ENCODE results near the gene MYO15A. TPM values are rescaled to one million over a fixed set of nuclear protein-coding genes. Genes with fewer than 3 reads are reported as not detected.

MYO15A gene
- total RNA-seq, 1 experiment from 2014 or later = 0.24 TPM

DNA sequence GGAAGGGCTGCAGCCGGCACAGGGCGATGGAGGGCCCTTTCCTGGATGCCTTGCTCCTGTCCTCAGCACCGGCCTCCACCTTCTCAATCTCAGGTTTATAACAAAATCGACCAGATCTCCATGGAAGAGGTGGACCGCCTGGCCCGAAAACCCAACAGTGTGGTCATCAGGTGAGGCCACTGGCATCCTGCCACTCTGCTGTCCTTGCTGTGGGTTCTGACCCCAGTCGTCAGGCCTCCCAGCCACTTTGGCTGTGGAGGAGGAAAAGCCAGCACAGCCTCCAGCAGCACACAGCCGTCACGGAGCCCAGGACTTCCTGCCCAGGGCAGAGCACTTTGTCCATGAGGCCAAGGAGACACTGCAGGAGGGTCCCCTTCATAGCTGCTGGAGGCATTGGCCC lies 6.7 kb upstream of the MYO15A start:
- DNase-seq (ENCODE audit: low read depth) = no peak

DNA sequence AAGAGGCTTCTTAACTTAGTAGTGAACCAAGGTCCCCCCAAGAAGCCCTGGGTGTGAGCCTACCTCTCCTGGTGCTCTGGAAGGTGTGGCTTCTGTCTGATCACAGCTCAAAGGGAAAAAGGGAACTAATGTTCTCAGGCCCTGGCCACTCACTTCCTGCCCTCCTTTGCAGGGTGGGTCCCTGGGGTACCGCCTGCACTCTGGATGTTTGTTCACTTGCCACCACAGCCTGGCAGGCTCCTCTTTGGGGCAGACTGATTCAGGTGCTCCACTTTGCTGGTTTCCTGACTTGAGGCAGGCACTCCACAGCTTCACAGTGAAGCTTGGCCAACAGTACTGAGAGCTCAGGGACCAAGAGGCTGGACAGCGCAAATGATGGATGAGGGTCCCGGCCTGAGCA lies 5.9 kb upstream of the MYO15A start:
- DNase-seq (ENCODE audit: low read depth) = no peak

DNA sequence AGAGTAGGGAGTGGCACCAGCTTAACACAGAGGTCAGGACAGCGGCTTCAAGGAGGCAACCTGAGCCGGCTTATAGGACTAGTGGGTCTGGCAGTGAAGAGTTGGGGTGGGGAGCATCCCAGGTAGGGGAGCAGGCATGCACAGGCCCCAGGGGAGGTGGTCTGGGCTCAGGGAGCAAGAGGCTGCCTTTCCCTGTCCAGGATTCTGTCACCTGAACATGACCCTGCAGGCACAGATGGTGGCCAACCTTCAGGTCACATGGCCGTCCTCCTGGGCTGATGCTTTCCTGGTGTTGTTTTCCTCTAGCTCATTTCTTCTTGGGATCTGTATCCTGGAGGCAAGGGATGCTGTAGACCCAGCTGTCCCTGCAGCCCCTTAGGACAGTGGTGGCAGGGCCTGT lies 3.5 kb upstream of the MYO15A start:
- DNase-seq (ENCODE audit: low read depth) = no peak

DNA sequence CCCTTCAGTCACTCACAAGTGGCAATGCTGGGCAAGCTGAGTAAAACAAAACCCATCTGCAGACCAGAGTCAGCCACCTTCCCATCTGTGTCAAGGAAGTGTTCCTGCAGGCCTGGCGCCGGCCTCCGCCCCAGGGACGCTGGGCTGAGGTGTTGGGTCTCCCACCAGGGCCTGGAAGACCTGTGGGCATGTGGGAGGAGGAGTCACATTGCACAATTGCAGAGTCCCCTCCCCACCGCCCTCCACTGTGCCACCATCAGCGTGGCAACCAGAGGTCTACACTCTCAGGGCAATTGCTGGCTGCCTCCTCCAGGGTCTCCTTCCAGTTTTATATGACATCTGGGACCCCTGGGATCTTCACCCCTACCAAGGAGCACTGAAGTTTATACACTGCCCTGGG lies 3.0 kb upstream of the MYO15A start:
- no peak for DNase-seq (ENCODE audit: low read depth)

DNA sequence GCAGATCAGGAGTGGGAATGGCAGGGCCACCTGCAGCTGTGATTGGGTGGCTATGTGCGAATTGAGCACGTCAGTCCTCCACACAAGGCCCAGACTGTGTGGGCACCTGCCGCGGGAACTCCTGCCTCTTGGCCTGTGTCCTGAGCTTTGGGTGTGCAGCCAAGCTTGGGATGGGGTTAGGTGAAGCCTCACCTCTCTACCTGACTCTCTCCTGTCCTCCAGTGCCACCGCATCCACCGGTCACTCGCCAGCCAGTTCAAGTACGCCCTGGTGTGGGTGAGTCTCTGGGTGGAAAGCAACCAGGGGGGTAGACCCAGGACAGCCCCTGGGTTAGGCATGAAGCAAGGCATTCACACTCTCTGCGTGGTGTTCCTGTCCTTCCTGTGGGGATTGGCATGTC lies 2.3 kb upstream of the MYO15A start:
- DNase-seq (ENCODE audit: low read depth) = no peak

DNA sequence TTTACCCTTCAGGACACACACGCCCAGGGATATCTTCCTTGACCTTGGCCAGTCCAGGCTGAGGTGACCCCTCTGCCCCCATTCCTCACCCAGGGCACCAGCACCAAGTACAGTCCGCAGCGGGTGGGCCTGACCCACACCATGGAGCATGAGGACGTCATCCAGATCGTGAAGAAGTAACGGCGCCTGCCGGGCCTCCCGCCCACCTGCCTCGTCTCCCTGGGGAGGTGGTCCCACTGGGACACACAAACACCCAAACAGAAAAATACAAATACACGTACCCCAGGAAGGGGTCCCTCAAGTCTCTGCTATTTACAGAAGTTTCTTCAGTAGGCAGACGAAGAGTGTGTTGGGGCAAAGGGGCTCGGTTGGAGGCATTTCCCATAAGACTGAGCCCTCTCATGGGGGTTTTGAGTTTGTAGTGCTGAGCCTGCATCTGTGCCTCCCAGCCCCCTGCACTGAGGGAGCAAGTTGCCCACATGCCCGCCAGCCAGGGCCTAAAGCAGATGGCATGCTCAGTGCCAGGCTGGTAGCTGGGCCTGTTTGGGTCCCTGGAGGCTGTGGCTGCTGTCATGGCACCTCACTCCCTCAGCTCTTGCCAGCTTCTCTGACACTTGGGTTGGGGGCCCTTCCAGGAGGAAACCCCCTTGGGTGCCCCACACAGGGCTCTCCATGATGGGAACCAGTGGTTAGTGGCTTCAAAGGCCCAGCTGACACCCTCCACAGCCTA lies 1.3 kb upstream of the MYO15A start:
- DNase-seq (ENCODE audit: low read depth) = no peak

DNA sequence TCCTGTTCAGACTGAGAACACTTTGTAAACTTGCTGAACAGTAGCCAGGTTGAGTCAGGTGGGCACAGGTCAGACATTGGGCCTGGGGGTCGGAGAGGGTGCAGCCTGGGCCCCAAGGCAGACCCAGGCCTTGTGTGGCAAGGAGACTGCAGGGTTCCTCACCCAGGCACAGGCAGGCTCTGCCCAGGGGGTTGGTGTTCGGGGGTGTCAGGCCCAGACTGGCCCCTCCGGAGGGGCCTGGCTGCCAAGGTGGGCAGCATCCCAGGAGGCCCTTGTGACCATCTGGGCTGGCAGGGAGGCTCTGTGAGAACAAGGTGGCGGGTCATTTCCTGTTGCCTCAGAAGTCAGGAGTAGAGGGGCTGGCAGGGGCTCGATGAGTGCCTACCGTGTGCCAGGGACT lies 585 bp upstream of the MYO15A start:
- no peak for DNase-seq (ENCODE audit: low read depth)

DNA sequence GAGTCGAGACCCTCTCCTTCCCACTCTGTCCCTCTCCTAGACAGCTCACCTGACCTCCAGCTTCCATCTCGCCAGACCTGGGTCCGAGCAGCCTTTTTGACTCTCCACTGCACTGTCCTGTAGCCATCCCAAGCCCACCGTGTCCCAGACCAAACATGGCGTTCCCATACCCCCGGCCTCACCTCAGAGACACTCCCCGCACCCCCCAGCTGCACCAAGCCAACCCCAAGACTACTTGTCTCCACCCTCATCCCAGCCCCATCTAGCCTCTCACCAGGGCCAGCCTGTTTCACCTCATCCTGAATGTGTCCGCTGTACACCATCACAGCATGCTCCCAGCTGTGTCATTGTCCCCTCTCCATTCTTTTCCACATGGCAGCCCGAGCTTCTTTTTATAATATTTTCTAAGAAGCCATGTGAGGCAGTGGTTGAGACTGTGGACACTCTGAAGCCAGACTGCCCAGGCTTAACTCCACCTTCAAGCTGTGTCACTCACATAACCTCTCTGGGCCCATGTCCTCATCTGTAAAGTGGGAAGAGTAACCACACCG lies 1.5 kb downstream of the MYO15A start:
- DNase-seq (ENCODE audit: low read depth) = no peak

DNA sequence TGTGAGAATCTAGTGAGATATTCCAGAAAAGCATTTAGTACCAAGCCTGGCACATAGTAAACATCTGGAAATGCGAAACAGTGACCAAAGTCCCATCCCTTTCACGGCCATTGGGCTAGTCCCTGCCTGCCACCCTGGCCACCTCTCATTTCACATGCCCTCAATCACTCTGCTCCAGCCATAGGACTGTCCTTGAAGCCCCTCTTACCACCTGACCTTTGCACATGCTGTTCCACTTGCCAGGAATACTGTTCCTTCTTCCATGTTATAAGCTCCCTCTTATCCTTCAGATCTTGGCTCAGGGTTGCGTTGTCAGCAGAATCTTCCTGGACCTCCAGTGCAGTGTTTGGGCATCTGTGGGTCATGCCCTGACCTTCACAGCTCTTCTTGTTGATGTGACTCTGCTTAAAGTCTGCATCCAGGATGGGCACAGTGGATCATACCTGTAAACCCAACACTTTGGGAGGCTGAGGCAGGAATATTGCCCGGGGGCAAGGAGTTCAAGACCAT lies 2.1 kb downstream of the MYO15A start:
- no peak for DNase-seq (ENCODE audit: low read depth)

DNA sequence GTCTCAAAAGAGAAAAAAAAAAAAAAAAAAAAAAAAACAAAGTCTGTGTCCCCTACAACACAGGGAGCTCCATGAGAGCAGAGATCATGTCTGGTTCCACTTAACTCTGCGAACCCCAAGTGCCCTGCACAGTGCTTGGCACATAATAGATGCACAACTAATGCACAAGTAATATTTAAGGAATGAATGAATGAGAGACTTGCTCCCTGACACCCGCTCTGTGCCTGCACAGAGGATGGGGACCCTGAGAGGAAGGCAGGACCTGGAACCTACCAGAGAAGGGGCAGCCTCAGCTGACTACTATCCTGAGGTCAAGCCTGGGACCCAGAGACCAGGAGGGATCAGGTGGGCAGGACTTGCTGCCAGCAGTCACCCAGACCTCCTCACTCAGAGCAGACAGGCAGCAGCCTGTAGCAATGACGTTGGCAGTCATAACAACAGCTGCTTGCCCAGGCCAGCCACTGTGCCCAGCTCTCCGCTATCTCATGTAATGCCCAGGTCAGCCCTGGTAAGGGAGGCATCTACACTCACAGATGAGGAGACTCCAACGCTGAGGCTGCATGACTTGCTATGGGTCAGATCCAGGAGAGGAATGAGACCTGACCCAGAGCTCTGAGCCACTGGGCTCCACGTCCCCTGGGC lies 2.9 kb downstream of the MYO15A start:
- no peak for DNase-seq (ENCODE audit: low read depth)

DNA sequence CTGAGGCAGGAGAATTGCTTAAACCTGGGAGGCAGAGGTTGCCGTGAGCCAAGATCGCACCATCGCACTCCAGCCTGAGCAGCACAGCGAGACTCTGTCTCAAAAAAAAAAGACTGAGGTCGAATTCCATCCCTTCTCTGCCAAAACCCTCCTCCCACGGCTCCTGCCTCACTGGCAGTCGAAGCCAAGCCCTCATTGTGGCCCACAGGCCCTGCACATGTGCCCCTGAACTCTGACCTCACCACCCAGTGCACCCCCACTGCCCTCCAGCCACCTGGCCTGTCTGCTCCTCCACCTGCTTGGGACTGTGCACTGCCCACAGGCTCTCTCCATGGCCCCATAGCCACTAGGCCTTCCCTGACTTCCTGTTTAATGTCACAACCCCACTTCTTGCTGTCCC lies 7.0 kb downstream of the MYO15A start:
- no peak for DNase-seq (ENCODE audit: low read depth)

DNA sequence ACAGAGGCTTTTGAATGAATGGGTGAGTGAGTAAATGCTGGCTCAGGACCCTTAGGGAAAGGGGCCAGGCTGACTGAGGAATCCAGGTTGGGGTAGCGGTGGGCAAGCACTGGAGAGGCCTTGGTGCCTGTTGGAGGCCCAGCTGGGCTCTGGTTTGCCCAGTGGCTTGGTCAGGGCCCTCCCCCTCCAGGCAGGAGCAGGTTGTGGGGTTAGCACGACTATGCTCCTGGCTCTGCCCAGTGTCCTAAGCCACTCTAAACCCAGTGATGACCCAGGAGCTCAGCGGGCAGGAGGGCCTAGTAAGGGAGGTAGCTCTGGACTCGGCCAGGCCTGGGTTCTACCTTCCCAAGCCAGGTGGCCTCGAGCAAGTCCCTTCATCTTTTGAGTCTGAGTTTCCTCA lies 7.5 kb downstream of the MYO15A start:
- no peak for DNase-seq (ENCODE audit: low read depth)

DNA sequence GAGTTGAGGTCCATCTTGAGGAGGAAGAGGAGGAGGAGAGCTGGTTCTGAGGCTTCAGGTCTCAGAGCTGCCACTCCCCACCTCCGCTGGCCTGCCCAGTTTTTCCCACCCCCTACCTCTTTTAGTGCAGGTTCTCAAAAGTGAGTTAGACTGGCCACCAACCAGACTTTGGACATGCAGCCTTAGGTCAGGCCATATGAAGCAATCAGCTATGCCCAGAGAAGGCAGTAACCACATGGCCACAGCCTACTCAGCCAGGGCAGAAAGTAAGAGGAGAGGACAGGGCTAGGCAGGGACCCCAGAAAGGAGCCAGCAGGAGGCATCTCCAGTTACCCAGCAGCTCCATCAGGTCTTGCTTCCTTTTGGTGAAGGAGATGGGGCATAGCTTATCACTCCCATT lies 9.0 kb downstream of the MYO15A start:
- DNase-seq (ENCODE audit: low read depth) = no peak

DNA sequence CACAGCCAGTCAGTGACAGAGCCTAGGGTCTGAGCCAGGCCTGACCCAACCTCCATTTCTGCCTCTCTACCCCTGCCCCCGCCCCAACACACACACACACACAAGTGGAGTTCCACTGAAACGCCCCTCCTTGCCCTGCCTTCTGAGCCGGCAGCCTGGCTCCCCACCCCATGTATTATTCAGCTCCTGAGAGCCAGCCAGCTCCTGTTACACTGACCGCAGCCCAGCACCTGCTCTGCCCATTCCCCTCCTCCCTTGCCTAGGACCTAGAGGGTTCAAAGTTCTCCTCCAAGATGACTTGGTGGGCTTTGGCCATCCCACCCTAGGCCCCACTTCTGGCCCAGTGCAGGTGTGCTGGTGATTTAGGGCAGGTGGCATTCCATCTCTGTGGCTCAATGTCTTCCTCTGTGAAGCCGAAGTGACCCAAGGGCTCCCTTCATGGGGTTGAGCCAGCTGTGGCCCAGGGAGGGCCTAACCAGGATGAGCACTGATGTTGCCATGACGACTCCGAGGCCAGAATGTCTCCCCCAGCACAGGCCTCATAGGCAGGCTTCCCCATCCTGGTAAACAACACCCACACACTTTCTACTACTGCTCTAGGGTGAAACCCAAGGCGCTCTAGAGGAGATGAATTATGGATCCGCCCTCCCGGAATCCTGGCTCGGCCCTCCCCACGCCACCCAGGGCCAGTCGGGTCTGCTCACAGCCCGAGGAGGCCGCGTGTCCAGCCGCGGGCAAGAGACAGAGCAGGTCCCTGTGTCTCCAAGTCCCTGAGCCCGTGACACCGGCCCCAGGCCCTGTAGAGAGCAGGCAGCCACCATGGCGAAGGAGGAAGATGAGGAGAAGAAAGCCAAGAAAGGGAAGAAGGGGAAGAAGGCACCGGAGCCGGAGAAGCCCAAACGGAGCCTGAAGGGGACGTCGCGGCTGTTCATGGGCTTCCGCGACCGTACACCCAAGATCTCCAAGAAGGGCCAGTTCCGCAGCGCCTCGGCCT lies 9.7 kb downstream of the MYO15A start:
- no peak for DNase-seq (ENCODE audit: low read depth)

DNA sequence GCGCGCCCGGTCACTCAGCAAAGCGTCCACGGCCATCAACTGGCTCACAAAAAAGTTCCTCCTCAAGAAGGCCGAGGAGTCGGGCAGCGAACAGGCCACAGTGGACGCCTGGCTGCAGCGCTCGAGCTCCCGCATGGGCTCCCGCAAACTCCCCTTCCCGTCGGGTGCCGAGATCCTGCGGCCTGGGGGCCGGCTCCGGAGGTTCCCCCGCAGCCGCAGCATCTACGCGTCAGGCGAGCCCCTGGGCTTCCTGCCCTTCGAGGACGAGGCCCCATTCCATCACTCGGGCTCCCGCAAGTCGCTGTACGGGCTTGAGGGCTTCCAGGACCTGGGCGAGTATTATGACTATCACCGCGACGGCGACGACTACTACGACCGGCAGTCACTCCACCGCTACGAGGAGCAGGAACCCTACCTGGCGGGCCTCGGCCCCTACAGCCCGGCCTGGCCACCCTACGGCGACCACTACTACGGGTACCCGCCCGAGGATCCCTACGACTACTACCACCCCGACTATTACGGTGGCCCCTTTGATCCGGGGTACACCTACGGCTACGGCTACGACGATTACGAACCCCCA lies 10.7 kb downstream of the MYO15A start:
- DNase-seq (ENCODE audit: low read depth) = no peak

DNA sequence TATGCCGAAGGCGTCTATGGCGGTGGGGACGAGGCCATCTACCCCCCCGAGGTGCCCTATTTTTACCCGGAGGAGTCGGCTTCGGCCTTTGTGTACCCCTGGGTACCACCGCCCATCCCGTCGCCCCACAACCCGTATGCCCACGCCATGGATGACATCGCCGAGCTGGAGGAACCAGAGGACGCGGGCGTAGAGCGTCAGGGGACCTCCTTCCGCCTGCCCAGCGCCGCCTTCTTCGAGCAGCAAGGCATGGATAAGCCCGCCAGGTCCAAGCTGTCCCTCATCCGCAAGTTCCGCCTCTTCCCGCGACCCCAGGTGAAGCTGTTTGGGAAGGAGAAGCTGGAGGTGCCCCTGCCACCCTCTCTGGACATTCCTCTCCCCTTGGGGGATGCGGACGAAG lies 11.4 kb downstream of the MYO15A start:
- no peak for DNase-seq (ENCODE audit: low read depth)

DNA sequence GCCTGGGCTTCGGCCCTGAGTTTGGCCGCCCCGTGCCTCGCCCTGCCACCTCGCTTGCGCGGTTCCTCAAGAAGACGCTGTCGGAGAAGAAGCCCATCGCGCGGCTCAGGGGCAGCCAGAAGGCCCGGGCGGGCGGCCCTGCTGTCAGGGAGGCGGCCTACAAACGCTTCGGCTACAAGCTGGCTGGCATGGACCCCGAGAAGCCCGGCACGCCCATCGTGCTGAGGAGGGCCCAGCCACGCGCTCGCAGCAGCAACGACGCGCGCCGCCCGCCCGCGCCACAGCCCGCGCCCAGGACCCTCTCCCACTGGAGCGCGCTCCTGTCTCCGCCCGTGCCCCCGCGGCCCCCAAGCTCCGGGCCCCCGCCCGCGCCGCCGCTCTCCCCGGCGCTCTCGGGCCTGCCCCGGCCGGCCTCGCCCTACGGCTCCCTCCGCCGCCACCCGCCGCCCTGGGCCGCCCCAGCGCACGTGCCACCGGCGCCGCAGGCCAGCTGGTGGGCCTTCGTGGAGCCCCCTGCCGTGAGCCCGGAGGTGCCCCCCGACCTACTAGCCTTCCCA lies 12.0 kb downstream of the MYO15A start:
- DNase-seq (ENCODE audit: low read depth) = no peak

DNA sequence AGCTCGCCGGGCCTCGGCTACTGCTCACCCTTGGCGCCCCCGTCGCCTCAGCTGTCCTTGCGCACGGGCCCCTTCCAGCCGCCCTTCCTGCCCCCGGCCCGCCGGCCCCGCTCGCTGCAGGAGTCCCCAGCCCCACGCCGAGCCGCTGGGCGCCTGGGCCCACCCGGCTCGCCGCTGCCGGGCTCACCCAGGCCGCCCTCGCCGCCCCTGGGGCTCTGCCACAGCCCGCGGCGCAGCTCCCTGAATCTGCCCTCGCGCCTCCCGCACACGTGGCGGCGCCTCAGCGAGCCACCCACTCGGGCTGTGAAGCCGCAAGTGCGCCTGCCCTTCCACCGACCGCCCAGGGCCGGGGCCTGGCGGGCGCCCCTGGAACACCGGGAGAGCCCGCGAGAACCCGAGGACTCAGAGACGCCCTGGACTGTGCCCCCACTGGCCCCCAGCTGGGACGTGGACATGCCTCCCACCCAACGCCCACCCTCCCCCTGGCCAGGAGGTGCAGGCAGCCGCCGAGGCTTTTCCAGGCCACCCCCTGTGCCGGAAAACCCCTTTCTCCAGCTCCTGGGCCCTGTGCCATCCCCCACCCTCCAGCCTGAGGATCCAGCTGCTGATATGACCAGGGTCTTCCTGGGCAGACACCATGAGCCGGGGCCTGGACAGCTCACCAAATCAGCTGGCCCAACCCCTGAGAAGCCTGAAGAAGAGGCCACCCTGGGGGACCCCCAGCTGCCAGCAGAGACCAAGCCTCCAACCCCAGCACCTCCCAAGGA lies 12.8 kb downstream of the MYO15A start:
- no peak for DNase-seq (ENCODE audit: low read depth)

DNA sequence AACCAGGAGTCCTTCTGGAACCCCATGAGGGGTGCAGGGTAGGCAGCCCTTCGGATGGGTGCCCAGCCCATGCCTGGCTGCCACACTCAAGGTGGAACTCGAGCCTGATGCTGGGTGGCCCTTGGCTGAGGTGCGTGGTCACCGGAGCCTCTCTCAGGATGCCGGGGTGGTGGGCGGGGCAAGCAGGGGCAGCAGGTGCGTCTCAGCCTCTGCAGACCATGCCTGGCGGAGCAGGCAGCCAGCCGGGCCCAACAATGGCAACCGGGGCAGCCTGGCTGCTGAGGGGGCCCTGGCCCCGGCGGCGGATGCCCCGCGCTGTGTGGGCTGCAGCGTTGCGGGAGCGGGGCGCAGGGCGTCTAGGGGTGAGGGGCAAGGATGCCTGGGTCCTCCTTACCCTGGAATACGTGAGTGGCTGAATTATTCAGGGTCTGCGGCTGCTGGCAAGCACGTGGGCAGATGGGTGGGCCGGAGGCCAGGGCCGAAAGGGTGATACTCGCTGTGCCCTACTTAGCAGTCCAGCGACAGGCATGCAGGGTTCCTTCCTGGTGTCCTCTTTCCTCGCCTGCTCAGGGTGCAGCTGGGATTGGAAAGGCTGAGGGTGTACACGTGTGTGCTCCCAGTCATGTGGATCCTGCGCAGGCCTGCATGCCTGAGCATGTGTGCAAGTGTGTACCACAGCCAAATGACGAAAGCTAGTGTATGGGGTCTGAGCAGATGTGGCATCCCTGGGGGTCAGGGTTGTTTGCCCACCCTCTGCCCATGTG lies 14.6 kb downstream of the MYO15A start:
- no peak for DNase-seq (ENCODE audit: low read depth)
